K562 (cell line): ENCODE data around the gene ORAI1. TPM values are rescaled to one million over a fixed set of nuclear protein-coding genes. Genes with fewer than 3 reads are reported as not detected.

Experiments used
- ATAC-seq: fragments of 200-7000 bp; cut with Tn5 transposase; 3 replicates; pipeline ENCODE4 v1.9.1; 2020; ENCODE audit warnings: moderate library complexity
- BruUV-seq: library from RNA; stranded (reverse); fragments of 400-500 nt; replicated peaks from 2 replicates; lab custom pipeline; 2021; lab: Mats Ljungman, UMichigan
- CTCF ChIA-PET: fragments of 300-600 bp; formaldehyde crosslinking; extraction: SDS; loops from one replicate; lab custom pipeline; 2021; ENCODE audit warnings: low intra/inter-chr PET ratio; lab: Yijun Ruan, JAX
- POLR2A ChIA-PET: fragments of 300-600, 350-650 bp; sonication (Branson Sonifier 250); formaldehyde crosslinking; extraction: SDS; loops from one replicate; lab custom pipeline; 2021; ENCODE audit warnings: antibody characterized with exemption, inconsistent platforms; lab: Yijun Ruan, JAX
- DNase-seq, 4 experiments: peaks; one replicate each; pipeline versions ENCODE4 v3.0.0 to v3.0.0-alpha.2; 2011 to 2018; ENCODE audit warnings: low spot score in 3 of 4, mixed read lengths in 3 of 4; ENCODE audit errors: extremely low read depth in 1 of 4
- FAIRE-seq: peaks from 2 replicates; lab custom pipeline; 2011; peaks lifted over from hg19 to GRCh38; lab: Jason Lieb, UNC
- H2AFZ ChIP-seq: 2 replicates; pipeline ENCODE4 v1.6.0; 2011; ENCODE audit warnings: low read depth, low read length, control low read depth, inconsistent platforms
- H3K27ac ChIP-seq: fragments of 200-600 bp; 3 replicates; pipeline ENCODE4 v1.8.0; 2011; ENCODE audit warnings: low read depth, mild to moderate bottlenecking, control low read depth, inconsistent platforms, low read length, moderate library complexity, mixed read lengths; ENCODE audit errors: extremely low read depth
- H3K27me3 ChIP-seq, 2 experiments: fragments of 300-600 bp in 1 of 2; 2 replicates in 1 of 2; 3 replicates in 1 of 2; pipeline versions ENCODE4 v1.6.0 to v1.8.0; 2011; ENCODE audit warnings: inconsistent platforms in 2 of 2, low read length in 2 of 2, mild to moderate bottlenecking in 1 of 2, mixed read lengths in 1 of 2, moderate library complexity in 1 of 2; ENCODE audit not compliant: control insufficient read depth in 2 of 2, insufficient read depth in 2 of 2
- H3K36me3 ChIP-seq: fragments of 300-600 bp; 3 replicates; pipeline ENCODE4 v1.8.0; 2011; ENCODE audit warnings: mild to moderate bottlenecking, low read length, inconsistent platforms; ENCODE audit not compliant: control insufficient read depth, insufficient read depth
- H3K4me1 ChIP-seq, 2 experiments: fragments of 200-600 bp in 1 of 2; replicated peaks in 1 of 2; 2 replicates in 1 of 2; 3 replicates in 1 of 2; pipeline versions ENCODE4 v1.5.1 to v1.8.0; 2011; ENCODE audit warnings: inconsistent platforms in 2 of 2, low read length in 2 of 2, mild to moderate bottlenecking in 1 of 2, mixed read lengths in 1 of 2, moderate library complexity in 1 of 2; ENCODE audit not compliant: control insufficient read depth in 2 of 2, insufficient read depth in 2 of 2
- H3K4me2 ChIP-seq: 2 replicates; pipeline ENCODE4 v1.6.1; 2011; ENCODE audit warnings: low read length, control low read depth, inconsistent platforms, mixed read lengths; ENCODE audit not compliant: insufficient read depth
- H3K4me3 ChIP-seq: fragments of 200-600 bp; sonication (generic), shearing (Covaris generic); 2 replicates; pipeline ENCODE4 v1.5.1; 2016; ENCODE audit warnings: control low read depth, inconsistent platforms
- H3K79me2 ChIP-seq: fragments of 200-600 bp; 3 replicates; pipeline ENCODE4 v1.8.0; 2011; ENCODE audit warnings: low read length, inconsistent platforms; ENCODE audit not compliant: control insufficient read depth, insufficient read depth
- H3K9ac ChIP-seq, 2 experiments: 2 replicates each; pipeline versions ENCODE4 v1.6.0 to v1.6.1; 2011; ENCODE audit warnings: low read depth in 2 of 2, low read length in 2 of 2, control low read depth in 1 of 2, inconsistent platforms in 1 of 2, mild to moderate bottlenecking in 1 of 2, mixed read lengths in 1 of 2; ENCODE audit not compliant: insufficient read depth in 1 of 2
- H3K9me1 ChIP-seq: one replicate; pipeline ENCODE4 v1.6.0; 2011; ENCODE audit warnings: inconsistent platforms, mild to moderate bottlenecking, low read length, moderate library complexity; ENCODE audit not compliant: control insufficient read depth, insufficient read depth
- H3K9me3 ChIP-seq: replicated peaks from 2 replicates; pipeline ENCODE4 v1.5.1; 2011; ENCODE audit warnings: low read depth, low read length, inconsistent platforms; ENCODE audit not compliant: control insufficient read depth, insufficient read depth
- H4K20me1 ChIP-seq: replicated peaks from 2 replicates; pipeline ENCODE4 v1.6.1; 2011; ENCODE audit warnings: low read length, inconsistent platforms, mixed read lengths; ENCODE audit not compliant: control insufficient read depth, insufficient read depth
- CBX3 ChIP-seq, 2 experiments: IDR thresholded peaks; 1 replicate in 1 of 2; 2 replicates in 1 of 2; pipeline ENCODE4 v1.6.1; 2012; ENCODE audit warnings: inconsistent platforms in 2 of 2, low read length in 2 of 2, borderline replicate concordance in 1 of 2, control low read depth in 1 of 2
- CEBPB ChIP-seq: fragments of 450-650 bp; IDR thresholded peaks from 2 replicates; pipeline ENCODE4 v1.6.1; 2016; ENCODE audit warnings: missing genetic modification characterization, missing compliant biosample characterization
- CEBPG ChIP-seq, 3 experiments: fragments of 200-800 bp in 1 of 3; sonication (Bioruptor generic) in 1 of 3; sonication (generic) in 1 of 3; formaldehyde crosslinking in 1 of 3; IDR thresholded peaks in 2 of 3; conservative IDR thresholded peaks in 1 of 3; 2 replicates each; pipeline versions ENCODE4 v1.6.1 to v1.8.0; 2016 to 2022; ENCODE audit warnings: missing compliant biosample characterization in 2 of 3, missing genetic modification characterization in 2 of 3, mild to moderate bottlenecking in 1 of 3, missing genetic modification reagents in 1 of 3
- HNRNPL ChIP-seq: fragments of 200-400 bp; formaldehyde crosslinking; IDR thresholded peaks from 2 replicates; pipeline ENCODE4 v1.6.1; 2017; ENCODE audit warnings: low read depth, mild to moderate bottlenecking, low read length
- PCBP1 ChIP-seq: fragments of 200-400 bp; formaldehyde crosslinking; IDR thresholded peaks from 2 replicates; pipeline ENCODE4 v1.6.1; 2018; ENCODE audit warnings: mild to moderate bottlenecking, low read depth, low read length; ENCODE audit not compliant: poor library complexity, severe bottlenecking
- PRPF4 ChIP-seq: fragments of 200-400 bp; formaldehyde crosslinking; IDR thresholded peaks from one replicate; pipeline ENCODE4 v1.6.1; 2017; ENCODE audit warnings: low read length, low read depth, mild to moderate bottlenecking; ENCODE audit not compliant: insufficient read depth, poor library complexity, severe bottlenecking
- ZBTB33 ChIP-seq: sonication (generic); formaldehyde crosslinking; IDR thresholded peaks from 2 replicates; pipeline ENCODE4 v1.8.1; 2023; ENCODE audit warnings: mild to moderate bottlenecking, missing genetic modification reagents
- ZNF592 ChIP-seq: fragments of 450-650 bp; IDR thresholded peaks from 2 replicates; pipeline ENCODE4 v1.6.1; 2017; ENCODE audit warnings: antibody characterized with exemption, mild to moderate bottlenecking
- WGBS: fragments of 100-300 bp; shearing (Covaris generic); methylation state at CpG from one replicate; pipeline ENCODE4 v1.1.6; 2016; ENCODE audit warnings: low coverage, mixed read lengths; ENCODE audit not compliant: insufficient coverage; ENCODE audit errors: missing lambda C conversion rate; 5-methylcytosine and 5-hydroxymethylcytosine counted together
- in situ Hi-C: fragments of 300-500 bp; cut with MboI; formaldehyde crosslinking; loops from 4 replicates; pipeline ENCODE4 v1.15.0; 2018; ENCODE audit warnings: inconsistent platforms, mixed read lengths
- intact Hi-C: fragments of 100-400 bp; cut with micrococcal nuclease; formaldehyde crosslinking; loops from 2 replicates; pipeline ENCODE4 v1.14.2; 2022
- polyA plus RNA-seq, 8 experiments: library from polyadenylated mRNA; depleted of rRNA in 4 of 8; stranded (reverse) in 5 of 8; unstranded in 3 of 8; fragments of >200 nt; fragmentation: Nextera tagmentation in 2 of 8; fragmentation: Illumina TruSeq in 1 of 8; extraction: Ambion mirVana in 2 of 8; extraction: Trizol in 1 of 8; gene quantifications; 2 replicates each; pipeline versions ENCODE4 v1.2.1 to v1.2.3, GENCODE V29; 2011 to 2014; ENCODE audit warnings: inconsistent platforms in 1 of 8, missing spikeins in 1 of 8
- total RNA-seq, 7 experiments: library from RNA; depleted of rRNA in 6 of 7; stranded (reverse); fragments of >200 nt in 6 of 7; fragmentation: Illumina TruSeq in 2 of 7; extraction: Trizol in 2 of 7; gene quantifications; 2 replicates each; pipeline versions ENCODE4 v1.2.1 to v1.2.3, GENCODE V29; 2011 to 2021; ENCODE audit warnings: low replicate concordance in 1 of 7

The ORAI1 gene
- total and polyA plus RNA-seq, 9 of the 15 experiments (the other 6 are each of a cell fraction or from before 2014, with no cell fraction given) = 2.6 to 23.8 (median 9.3) TPM

GRCh38 chr12:121578230-121579189 lies 47.8 kb upstream of the ORAI1 start:
- Histone ChIP-seq H2AFZ (peak overlapping the region; percentile 88), H4K20me1 (no peaks in the 10 kb centered on the region), H3K27me3 (no peaks in the 10 kb centered on the region), H3K4me1 (peaks cover 42 to 47% of the 10 kb centered on the region in 2 experiments), H3K9me1 (no peaks in the 10 kb centered on the region), H3K4me2 (peak overlapping the region; percentile 83), H3K9me3 (no peaks in the 10 kb centered on the region), H3K9ac (peak overlapping the region; percentile 70 to 91; a peak in 3 of 4 replicates), H3K79me2 (peaks cover 5% of the 10 kb centered on the region; the same call in 2 of the 3 replicates), H3K4me3 (peak overlapping the region; percentile 54), H3K36me3 (peaks cover 13% of the 10 kb centered on the region; the same call in 1 of the 3 replicates), H3K27ac (peak overlapping the region; percentile 88; the same call in 1 of the 3 replicates)
- ChIA-PET CTCF (no interaction called here), POLR2A (interaction anchor here (0.5 to 2.1 kb wide), 4 partner anchors 9 to 108 kb away, joined by 3 to 11 read pairs (median 4); partner anchors contain the start of gene ORAI1)
- FAIRE-seq (no peak), DNase-seq (no peak), ATAC-seq (no peak)
- BruUV-seq = no TSS peak
- TF ChIP-seq HNRNPL = peak; percentile 51; the same call in 1 of the 2 replicates
- TF ChIP-seq PRPF4 = peak; percentile 44
- 0 out of 2 replicates have a peak, but pooled peaks have one; percentile 20 for TF ChIP-seq ZNF592
- TF ChIP-seq CEBPB = peak; percentile 77
- peak; percentile 65; the same call in 1 of the 2 replicates for TF ChIP-seq CEBPG (CRISPR knock-in tag; IDR thresholded peaks at IDR 0.05)
- TF ChIP-seq CEBPG (tag; conservative IDR thresholded peaks at IDR 0.05 in 1 of 2, IDR thresholded peaks at IDR 0.05 in 1 of 2) = 0 out of 4 replicates have a peak, but pooled peaks of 1 of the 2 experiments have one; percentile 8
- no peak for TF ChIP-seq PCBP1
- peak; percentile 86 for TF ChIP-seq ZBTB33 (CRISPR knock-in tag)
- no peak for TF ChIP-seq CBX3 (IDR thresholded peaks at IDR 0.05; ENCODE audit: borderline replicate concordance in 1 of 2, low read length in 2 of 2)
- 91% methylated on average over 37 of the region's 77 CpGs for WGBS
- in situ Hi-C loops = no loop called here
- intact Hi-C loops = no loop called here
